SIG-M5 treated with dmso at 0.1 percent for 504 hours (cell line): Measurements from ENCODE around the gene CD79B.
A peak's percentile ranks its signal among the peaks of the same experiment; 100 is the strongest.
"Not testable (repeated sequence)": the region's sequence is repeated elsewhere in the genome, so short reads cannot be mapped to it uniquely, and the experiment has no call there.

Source experiments
- DNase-seq: peaks from one replicate; lab custom pipeline; 2025; ENCODE audit not compliant: unreplicated experiment; lab: John Stamatoyannopoulos, UW

CD79B gene

DNA sequence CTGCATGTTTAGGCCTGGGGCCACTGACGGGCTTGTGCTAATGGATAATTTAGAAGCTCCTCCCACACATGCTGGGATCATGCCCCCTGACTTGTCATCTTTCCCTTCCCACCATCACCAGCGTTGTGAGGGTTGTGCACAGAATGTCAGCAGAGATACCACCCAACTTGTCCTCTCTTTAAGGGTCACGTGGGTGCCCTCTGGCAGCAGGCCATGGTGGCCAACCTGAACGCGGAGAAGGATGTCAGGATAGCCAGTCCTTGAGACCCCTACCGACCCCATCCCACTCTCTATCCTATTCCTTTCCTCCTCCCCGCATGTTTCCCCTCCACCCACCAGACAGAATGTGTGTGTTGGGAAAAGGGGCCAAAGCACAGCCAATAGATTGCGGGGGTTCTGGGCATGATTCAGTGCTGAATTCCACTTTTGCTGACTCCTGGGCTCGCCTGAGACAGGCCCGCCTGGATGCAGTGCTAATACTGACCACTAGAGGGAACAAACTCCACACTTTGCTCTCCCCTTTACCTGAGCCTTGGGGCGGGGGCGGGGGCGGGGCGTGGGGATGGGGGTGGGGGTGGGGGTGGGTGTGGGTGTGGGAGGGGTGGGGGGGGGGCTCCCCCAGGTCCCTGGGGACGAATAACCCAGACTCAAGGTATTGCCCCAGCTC, 50.1 kb downstream of the CD79B start, which contains the start of gene GH2:
Gene GH2, minus strand, starts transcription at position 10 of the 667 bp plus-strand sequence. CDS start 143 bp downstream, outside the sequence.
- peak; percentile 58 for DNase-seq

DNA sequence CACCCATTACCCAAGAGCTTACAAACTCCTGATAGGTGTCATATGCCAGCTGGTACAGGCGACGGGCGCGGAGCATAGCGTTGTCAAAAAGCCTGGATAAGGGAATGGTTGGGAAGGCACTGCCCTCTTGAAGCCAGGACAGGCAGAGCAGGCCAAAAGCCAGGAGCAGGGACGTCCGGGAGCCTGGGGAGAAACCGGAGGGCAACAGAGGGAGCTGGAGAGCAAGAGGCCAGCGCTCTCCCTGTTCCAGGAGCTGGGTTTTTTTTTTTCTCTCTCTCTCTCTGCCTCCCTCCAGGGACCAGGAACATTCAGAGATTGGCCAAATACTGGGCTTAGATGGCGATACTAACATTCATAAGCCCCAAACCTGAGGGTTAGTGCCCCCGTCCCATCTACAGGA, 50.8 kb downstream of the CD79B start:
- DNase-seq = not testable (repeated sequence)

DNA sequence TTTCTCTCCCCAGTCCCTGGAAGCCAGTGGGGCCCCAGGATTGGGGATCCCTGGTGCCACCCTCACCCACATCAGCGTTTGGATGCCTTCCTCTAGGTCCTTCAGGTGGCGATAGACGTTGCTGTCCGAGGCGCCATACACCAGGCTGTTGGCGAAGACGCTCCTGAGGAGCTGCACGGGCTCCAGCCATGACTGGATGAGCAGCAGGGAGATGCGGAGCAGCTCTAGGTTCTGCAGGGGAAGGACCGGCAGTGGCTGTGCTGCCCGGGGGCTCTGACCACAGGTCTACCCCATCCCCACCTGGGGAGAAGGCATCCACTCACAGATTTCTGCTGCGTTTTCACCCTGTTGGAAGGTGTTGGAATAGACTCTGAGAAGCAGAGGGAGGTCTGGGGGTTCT, 51.4 kb downstream of the CD79B start:
- DNase-seq = no peak
